ENCODE data around the gene POMT1.
"Not testable (repeated sequence)": the region's sequence is repeated elsewhere in the genome, so short reads cannot be mapped to it uniquely, and the experiment has no call there.

POMT1 gene

GRCh38 chr9:131496844-131497405 lies 5.8 kb upstream of the POMT1 start:
- no peak for DNase-seq

- DNase-seq = no peak
Measured at GRCh38 chr9:131499254-131499767, 3.4 kb upstream of the POMT1 start.

- no peak for DNase-seq
Measured at GRCh38 chr9:131500377-131500776, 2.3 kb upstream of the POMT1 start.

- no peak for DNase-seq
Measured at GRCh38 chr9:131500939-131501541, 1.7 kb upstream of the POMT1 start.

DNA sequence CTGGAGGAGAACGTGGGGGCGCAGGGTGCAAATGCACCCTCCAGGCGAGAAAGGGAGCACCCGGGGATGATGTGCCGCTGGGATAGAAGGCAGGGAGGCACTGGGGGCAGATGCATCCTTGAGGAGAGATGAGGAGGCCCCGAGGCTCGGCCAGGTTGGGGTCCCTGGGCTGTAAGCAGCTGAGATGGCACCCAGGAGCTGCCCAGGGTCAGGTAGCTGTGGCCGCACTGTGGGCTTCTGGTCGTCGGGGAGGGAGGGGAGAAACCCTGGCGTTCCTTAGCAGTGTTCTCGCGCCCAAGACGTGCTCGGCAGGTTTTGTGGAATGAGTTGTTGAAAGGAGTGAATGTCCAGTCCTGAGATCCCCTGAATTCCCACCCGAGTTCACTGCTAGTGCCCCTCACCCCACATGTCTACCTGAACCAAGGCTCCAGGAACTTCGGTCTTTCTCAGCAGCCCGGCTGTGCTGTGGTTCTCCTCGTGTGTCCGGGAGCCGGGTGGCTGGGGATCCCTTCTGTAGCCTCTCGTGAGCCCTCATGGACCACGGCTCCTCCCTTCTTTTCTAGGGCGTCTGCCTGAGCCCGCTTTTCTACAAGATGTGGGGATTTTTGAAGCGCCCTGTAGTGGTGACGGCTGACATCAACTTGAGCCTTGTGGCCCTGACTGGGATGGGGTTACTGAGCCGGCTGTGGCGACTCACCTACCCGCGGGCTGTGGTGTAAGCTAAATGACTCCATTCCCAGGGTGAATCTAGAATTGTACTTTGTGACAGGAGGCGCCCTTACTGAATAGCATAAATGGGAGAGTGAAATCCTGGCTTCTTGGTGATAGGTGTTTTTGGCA lies 1.1 kb downstream of the POMT1 start:
- DNase-seq = no peak

DNA sequence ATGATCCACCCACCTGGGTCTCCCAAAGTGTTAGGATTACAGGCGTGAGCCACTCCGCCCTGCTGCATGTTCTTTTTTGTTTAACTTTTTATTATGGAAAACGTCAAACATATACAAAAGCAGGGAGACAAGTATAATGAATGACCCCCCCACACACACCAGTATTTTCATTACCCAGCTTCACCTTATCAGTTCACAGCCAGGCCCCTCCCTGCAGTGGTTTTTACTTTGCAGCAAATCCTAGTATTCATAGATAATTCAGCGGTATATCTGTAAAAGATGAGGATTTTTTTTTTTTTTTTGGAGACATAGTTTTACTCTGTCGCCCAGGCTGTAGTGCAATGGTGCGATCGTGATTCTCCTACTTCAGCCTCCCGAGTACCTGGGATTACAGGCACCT lies 2.3 kb downstream of the POMT1 start:
- DNase-seq = no peak

- no peak for DNase-seq
Measured at GRCh38 chr9:131511416-131511815, 8.7 kb downstream of the POMT1 start.

DNA sequence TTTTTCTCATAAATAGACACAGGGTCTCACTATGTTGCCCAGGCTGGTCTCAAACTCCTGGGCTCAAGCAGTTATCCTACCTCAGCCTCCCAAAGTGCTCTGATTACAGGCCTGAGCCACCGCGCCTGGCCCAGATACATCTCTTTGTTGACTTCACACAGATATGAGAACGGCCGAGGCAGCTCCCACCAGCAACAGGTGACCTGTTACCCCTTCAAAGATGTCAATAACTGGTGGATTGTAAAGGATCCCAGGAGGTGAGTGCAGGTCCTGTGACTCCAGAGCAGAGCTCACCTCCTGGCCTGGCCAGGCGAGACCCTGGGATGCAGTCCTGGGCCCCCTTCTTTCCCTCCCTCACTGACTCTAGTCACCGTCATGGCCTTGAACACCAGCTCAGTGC lies 9.2 kb downstream of the POMT1 start:
- no peak for DNase-seq

DNA sequence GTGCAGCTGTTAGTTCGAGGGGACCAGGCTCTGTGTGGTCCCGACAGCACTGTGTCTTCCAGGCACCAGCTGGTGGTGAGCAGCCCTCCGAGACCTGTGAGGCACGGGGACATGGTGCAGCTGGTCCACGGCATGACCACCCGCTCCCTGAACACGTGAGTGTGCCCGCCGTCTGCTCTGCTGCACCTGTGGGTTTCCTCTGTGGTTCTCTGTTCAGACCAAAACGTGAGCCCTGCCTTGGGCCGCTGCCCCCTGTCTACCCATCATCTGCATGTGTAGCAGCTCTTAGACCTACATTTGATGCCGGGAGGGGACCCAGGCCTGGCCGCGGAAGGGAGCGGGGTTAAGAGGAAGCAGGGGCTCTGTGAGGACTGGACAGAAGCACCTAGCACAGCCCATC lies 10.5 kb downstream of the POMT1 start:
- DNase-seq = no peak

DNA sequence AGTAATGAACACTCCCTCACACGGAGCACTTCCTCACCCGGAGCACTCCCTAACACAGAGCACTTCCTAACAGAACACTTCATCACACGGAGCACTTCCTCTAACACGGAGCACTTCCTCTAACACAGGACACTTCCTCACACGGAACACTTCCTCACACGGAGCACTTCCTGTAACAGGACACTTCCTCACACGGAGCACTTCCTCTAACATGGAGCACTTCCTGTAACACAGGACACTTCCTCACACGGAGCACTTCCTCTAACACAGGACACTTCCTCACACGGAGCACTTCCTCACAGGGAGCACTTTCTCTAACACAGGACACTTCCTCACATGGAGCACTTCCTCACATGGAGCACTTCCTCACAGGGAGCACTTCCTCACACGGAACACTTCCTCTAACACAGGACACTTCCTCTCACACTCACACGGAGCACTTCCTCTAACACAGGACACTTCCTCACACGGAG lies 12.9 kb downstream of the POMT1 start:
- DNase-seq = not testable (repeated sequence)

GRCh38 chr9:131516100-131516499 lies 13.4 kb downstream of the POMT1 start:
- no peak for DNase-seq

DNA sequence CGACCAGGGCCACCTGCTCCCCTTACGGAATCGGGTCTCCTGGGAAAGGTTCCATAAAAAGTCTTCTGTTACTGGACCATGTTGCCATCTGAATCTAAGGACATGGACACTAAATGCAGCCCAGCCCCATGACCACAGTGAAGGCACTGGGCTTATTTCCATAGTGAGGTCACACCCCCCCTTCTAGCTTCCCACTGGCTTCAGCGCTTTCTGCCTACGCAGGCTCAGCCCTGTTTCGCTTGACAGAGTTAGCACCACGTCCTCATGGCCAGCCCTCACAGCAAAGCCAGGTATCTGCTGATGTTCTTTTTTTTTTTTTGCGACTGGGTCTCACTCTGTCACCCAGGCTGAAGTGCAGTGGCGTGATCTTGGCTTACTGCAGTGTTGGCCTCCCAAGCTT lies 14.2 kb downstream of the POMT1 start:
- no peak for DNase-seq

- DNase-seq = no peak
Measured at GRCh38 chr9:131517761-131518190, 15.1 kb downstream of the POMT1 start.

DNA sequence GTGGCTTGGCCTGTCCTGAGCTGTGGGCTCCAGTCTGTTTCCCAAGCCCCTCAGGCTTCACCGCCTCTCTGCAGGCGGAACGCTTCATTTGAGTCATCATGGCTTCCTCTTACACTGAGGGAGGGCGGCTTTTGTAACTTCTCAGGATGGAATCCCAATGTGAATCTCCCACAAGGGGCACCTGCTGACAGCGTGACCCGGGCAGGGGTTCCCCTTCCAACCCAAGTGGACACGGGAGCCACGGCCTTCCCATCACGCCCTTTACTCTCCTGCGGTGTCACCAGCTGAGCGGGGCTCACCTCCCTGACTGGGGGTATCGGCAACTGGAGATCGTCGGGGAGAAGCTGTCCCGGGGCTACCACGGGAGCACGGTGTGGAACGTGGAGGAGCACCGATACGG lies 15.8 kb downstream of the POMT1 start:
- no peak for DNase-seq

- DNase-seq = no peak
Measured at GRCh38 chr9:131520503-131520902, 17.8 kb downstream of the POMT1 start.

- DNase-seq = no peak
Measured at GRCh38 chr9:131521203-131521602, 18.5 kb downstream of the POMT1 start.

DNA sequence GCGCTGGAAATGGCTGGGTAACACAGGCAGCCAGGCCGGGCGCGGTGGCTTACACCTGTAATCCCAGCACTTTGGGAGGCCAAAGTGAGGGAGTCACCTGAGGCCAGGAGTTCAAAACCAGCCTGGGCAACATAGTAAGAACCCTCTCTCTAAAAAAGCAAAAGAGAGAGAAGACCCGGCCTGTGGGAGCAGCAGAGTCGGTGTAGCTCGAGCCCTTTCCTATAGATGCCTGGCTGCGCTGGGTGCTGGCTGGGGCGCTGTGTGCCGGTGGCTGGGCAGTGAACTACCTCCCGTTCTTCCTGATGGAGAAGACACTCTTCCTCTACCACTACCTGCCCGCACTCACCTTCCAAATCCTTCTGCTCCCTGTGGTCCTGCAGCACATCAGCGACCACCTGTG lies 19.1 kb downstream of the POMT1 start:
- DNase-seq = no peak

DNA sequence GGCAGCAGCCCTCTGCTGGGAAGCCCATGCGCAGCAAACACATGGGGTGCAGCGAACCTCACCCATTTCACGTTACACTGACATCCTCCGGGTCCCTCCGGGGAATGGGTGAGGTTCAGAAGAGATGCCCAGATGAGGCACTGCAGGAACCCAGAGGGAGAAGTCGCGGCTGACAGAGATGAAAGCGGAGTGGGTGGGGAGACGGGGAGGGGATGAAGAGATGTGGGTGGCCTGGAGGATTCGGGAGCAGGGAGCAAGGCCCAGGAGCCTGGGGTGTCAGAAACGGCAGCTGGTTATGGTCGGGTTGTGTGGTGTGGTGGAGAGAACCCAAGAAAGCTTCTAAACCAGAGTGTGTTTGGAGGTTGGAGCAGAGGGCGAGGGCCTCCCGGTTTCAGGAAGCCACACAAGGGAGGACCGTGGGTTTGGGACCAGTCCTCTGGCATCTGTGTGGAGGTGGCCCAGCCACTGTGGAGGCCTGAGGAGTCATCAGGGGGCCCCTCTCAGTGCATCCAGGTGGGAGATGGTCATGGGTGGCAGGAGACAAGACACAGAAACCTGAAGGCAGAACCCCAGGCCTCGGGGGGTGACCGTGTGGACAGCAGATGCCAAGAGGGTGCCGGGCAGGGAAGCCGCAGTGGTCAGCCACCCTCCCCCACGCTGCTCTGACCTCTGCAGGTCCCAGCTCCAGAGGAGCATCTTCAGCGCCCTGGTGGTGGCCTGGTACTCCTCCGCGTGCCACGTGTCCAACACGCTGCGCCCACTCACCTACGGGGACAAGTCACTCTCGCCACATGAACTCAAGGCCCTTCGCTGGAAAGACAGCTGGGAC lies 19.8 kb downstream of the POMT1 start:
- no peak for DNase-seq

GRCh38 chr9:131523086-131523388 lies 20.3 kb downstream of the POMT1 start:
- no peak for DNase-seq

- DNase-seq = no peak
Measured at GRCh38 chr9:131523451-131524435, 21.0 kb downstream of the POMT1 start.

- no peak for DNase-seq
Measured at GRCh38 chr9:131524665-131525315, 22.1 kb downstream of the POMT1 start.

Data from NCI-H748 treated with DMSO at 0.1 percent for 48 hours (cell line).